CMK (cell line): ENCODE results near the gene GOLIM4.

Experiments
- DNase-seq: peaks from one replicate; pipeline ENCODE4 v3.0.0-alpha.2; 2010; ENCODE audit warnings: low read depth

GOLIM4 gene

DNA sequence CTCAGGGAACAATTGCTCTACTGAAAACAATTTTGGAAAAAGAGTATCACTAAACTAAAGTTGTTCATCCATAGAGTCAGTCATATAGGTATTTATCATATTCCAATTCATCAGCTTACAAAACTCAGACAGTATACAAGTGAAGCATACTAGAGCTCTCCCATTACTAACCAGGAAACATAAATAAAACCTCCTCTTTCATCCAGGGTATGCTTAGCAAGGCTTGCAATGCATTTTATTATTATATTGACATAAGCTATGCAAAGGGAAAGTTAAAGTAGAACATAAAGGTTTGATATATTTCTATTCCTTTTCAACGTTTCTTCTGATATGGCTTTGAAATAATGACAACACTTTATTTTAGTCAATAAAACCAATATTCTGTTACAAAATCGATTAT lies 106.7 kb downstream of the GOLIM4 start:
- no peak for DNase-seq

GRCh38 chr3:167983583-167983982 lies 112.1 kb downstream of the GOLIM4 start:
- no peak for DNase-seq

- DNase-seq, result no peak
Measured at GRCh38 chr3:167978486-167978885, 117.2 kb downstream of the GOLIM4 start.

- DNase-seq, result peak; percentile 68
Measured at GRCh38 chr3:167978071-167978470, 117.7 kb downstream of the GOLIM4 start.

DNA sequence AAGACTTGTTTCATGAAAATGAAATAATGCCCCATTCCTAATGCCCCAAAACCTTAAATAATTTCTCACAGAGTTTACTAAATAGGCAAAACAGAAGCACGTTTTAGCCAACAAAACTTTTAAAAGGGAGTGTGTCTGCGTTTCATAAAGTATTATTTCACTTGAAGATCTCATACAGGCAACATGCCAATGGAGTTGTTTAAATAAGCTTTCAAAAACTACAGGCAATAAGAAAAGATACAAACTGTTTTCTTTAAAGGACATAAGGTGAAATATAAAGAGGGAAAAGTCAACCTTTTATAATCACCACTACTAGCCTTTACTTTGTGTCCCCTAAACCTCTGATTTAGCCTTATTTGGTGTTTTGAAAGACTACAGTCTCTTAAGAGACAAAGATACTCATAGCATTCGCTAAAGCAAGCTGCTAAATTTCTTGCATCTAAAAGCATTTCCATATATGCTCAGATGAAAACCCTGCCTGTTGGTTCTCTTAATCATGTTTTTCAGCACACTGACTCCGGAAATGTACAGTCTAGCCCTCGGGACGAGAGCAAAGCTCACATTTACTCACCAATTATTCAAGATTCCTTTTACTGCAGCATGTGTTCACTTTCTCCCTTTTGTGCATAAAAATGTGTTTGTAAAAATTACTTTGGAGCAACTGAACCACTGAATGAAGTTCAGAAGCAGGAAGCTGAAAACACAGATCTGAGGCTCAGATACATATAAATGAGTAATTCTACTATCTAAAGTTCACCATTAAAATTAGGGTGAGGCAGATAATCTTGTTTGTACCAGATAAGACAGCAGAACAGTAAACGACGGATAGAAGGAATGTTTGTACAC lies 119.0 kb downstream of the GOLIM4 start:
- DNase-seq, result peak; percentile 49

DNA sequence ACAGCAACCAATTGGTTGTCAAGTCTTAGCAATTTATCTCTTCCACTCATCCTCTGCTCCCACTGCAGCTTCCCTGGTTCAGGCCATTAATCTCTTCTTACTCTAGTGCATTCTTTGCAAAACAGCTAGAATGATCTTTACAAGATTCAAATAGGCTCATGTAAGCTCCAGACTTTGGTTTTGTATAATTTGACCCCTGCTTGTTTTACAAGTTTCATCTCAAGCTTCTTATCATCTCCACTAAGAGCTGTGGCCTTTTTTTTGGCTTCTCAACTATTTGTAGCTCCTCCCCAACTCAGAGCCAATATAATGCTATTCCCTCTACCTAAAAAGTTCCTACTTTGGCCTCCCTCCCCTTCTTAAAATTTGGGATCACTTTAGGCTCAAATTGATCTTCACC lies 121.8 kb downstream of the GOLIM4 start:
- no peak for DNase-seq

DNA sequence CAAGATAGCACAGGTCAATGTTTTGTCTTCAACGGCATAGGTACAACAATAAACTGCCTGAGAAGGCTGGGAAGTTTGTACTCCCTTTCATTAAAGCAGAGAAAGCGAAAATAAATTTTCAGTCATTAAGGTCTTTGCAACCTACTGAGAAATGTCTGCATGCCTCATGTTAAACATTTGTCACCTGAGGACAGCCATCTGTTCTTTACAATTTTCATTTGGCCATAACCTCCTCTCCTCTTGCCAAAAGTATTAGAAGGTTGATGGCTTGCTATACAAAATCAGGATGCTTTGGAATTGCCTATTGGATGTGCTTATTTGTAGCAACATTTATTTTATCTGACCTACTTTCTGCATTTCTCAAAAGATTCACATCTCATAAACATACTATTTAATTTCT lies 122.7 kb downstream of the GOLIM4 start:
- DNase-seq, result no peak

DNA sequence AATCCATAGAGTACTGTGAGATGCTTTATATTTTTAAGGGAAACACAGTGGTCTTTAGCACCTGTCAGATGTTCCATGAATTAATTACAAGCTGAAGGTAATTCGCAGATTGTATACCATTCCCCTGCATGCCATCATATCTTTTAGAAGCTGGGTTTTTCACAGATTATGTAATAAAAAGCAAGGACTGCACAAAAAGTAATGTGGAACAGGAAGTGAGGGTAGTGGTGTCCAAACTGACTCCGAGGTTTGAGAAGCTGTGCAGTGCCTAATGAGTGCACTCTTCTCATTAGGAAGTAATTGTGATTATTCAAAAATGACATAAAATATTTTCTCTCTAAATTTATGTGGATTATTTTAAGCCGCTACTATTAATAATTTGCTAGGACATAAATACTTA lies 123.2 kb downstream of the GOLIM4 start:
- no peak for DNase-seq

GRCh38 chr3:167969548-167969947 lies 126.2 kb downstream of the GOLIM4 start:
- DNase-seq, result no peak

- DNase-seq, result no peak
Measured at GRCh38 chr3:167967257-167968036, 128.3 kb downstream of the GOLIM4 start.
